ENCODE results near the gene HOXD10. TPM values are rescaled to one million over a fixed set of nuclear protein-coding genes. Genes with fewer than 3 reads are reported as not detected.

The HOXD10 gene
- polyA plus RNA-seq, 4 donors, result 123 to 178 (median 159) TPM

GRCh38 chr2:176120364-176121189 lies 4.0 kb downstream of the HOXD10 start:
- no peak for DNase-seq (ENCODE audit: low read depth in 4 of 4, low spot score in 3 of 4)

- no peak for DNase-seq (ENCODE audit: low read depth in 4 of 4, low spot score in 3 of 4)
These were observed 4.8 kb downstream of the HOXD10 start for GRCh38 chr2:176121190-176122051.

GRCh38 chr2:176122052-176122682 lies 5.6 kb downstream of the HOXD10 start:
- no peak for DNase-seq (ENCODE audit: low read depth in 4 of 4, low spot score in 3 of 4)

- no peak for DNase-seq (ENCODE audit: low read depth in 4 of 4, low spot score in 3 of 4)
These were observed 6.3 kb downstream of the HOXD10 start, which contains the start of gene HOXD9 for GRCh38 chr2:176122683-176123410. HOXD9 (plus strand) TSS chr2:176122719; CDS start chr2:176122769, 50 bp downstream.

- DNase-seq (ENCODE audit: low read depth in 4 of 4, low spot score in 3 of 4), result no peak
These were observed 7.0 kb downstream of the HOXD10 start for GRCh38 chr2:176123411-176124109.

- DNase-seq (ENCODE audit: low read depth in 4 of 4, low spot score in 3 of 4), result no peak
These were observed 7.8 kb downstream of the HOXD10 start for GRCh38 chr2:176124110-176124946.

- DNase-seq (ENCODE audit: low read depth in 4 of 4, low spot score in 3 of 4), result no peak
These were observed 8.6 kb downstream of the HOXD10 start for GRCh38 chr2:176124947-176125771.

GRCh38 chr2:176125772-176126054 lies 9.1 kb downstream of the HOXD10 start:
- DNase-seq (ENCODE audit: low read depth in 4 of 4, low spot score in 3 of 4), result no peak

GRCh38 chr2:176126929-176127773 lies 10.6 kb downstream of the HOXD10 start:
- no peak for DNase-seq (ENCODE audit: low read depth in 4 of 4, low spot score in 3 of 4)

- DNase-seq (ENCODE audit: low read depth in 4 of 4, low spot score in 3 of 4), result no peak
These were observed 11.1 kb downstream of the HOXD10 start for GRCh38 chr2:176127774-176128072.

GRCh38 chr2:176128172-176128981 lies 11.8 kb downstream of the HOXD10 start:
- DNase-seq (ENCODE audit: low read depth in 4 of 4, low spot score in 3 of 4), result no peak

- no peak for DNase-seq (ENCODE audit: low read depth in 4 of 4, low spot score in 3 of 4)
These were observed 12.6 kb downstream of the HOXD10 start, which contains the start of gene HOXD8 for GRCh38 chr2:176128982-176129796. HOXD8 (plus strand) TSS chr2:176129705; CDS start chr2:176130367, 662 bp downstream.

- DNase-seq (ENCODE audit: low read depth in 4 of 4, low spot score in 3 of 4), result no peak
These were observed 13.2 kb downstream of the HOXD10 start for GRCh38 chr2:176129813-176130146.

GRCh38 chr2:176130147-176130956 lies 13.8 kb downstream of the HOXD10 start:
- peak in 2 of 4 donors; percentile 81 to 91 for DNase-seq (ENCODE audit: low read depth in 4 of 4, low spot score in 3 of 4)

Measured in right renal pelvis (tissue), 4 donors.